ENCODE data around the gene SCP2D1. TPM values are rescaled to one million over a fixed set of nuclear protein-coding genes. Genes with fewer than 3 reads are reported as not detected.

Gene SCP2D1
- not detected for total RNA-seq

DNA sequence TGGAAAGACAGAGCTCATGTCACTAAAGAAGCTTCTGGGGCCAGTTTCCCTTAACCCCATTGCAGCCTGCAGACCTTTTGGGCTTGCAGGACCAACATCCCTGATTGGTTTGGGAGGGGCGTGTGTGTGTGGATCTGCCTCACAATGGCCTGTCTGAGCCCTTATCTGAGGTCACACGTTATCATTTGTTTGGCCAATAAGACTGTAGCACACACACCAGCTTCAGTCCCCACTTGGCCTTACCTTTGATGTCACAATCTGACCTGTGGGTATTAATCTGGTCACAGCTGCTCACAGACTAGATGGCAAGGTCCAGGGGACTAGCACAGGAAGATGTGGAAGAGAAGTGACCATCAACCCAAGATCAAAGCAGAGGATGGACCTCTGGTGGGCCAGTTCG lies at the start of gene SCP2D1:
Gene SCP2D1 (plus strand): TSS at position 301 of the 400 bp plus-strand sequence. CDS start 33 bp downstream, at position 334.
- no peak for TF ChIP-seq POLR2A (IDR thresholded peaks at IDR 0.05)
- no peak for TF ChIP-seq EP300 (IDR thresholded peaks at IDR 0.05)
- TF ChIP-seq CTCF (IDR thresholded peaks at IDR 0.05), result no peak

DNA sequence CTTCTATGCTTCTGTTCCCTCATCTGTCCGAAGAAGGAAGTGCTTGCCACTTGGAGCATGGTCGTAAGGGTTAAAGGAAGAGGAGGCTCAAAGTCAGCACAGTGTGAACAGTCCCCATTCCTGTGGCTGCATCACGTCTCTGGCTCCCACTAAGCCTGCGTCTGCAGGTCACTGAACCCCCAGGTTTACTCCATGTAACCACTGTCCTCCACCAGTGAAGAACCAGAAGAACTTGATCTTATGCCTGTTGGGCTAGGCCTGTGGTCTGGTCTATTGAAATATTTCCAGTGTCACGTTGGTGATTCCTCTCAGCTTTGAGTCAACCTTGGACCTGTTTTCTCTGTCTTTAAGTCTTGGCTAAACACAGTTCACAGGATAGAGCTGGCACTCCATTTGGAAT lies 45.9 kb upstream of the SCP2D1 start:
- Histone ChIP-seq H3K9me3 (no peaks in the 10 kb centered on the region), H3K27me3 (no peaks in the 10 kb centered on the region), H3K4me1 (no peaks in the 10 kb centered on the region), H3K36me3 (peaks cover 0 to 28% (median 0%) of the 10 kb centered on the region in 3 donors), H3K27ac (no peak overlapping the region), H3K4me3 (no peak overlapping the region)
- TF ChIP-seq POLR2A (IDR thresholded peaks at IDR 0.05) (no peak), EP300 (IDR thresholded peaks at IDR 0.05) (no peak), CTCF (IDR thresholded peaks at IDR 0.05) (no peak)
- 70 to 78% methylated on average over 5 of the region's 5 CpGs for WGBS, 2 donors
- DNase-seq (ENCODE audit: low spot score in 2 of 2), result no peak

More for the DNA sequence above, at the start of gene SCP2D1:
- Histone ChIP-seq H3K4me3 (no peak within 1 kb of the TSS), H3K36me3 (no peaks in the 10 kb centered on the region), H3K4me1 (no peaks in the 10 kb centered on the region), H3K27me3 (no peaks in the 10 kb centered on the region), H3K9me3 (no peaks in the 10 kb centered on the region), H3K27ac (no peak within 1 kb of the TSS)
- 66 to 69% methylated on average over 3 of the region's 3 CpGs for WGBS, 2 donors
- DNase-seq (ENCODE audit: low spot score in 2 of 2), result no peak

DNA sequence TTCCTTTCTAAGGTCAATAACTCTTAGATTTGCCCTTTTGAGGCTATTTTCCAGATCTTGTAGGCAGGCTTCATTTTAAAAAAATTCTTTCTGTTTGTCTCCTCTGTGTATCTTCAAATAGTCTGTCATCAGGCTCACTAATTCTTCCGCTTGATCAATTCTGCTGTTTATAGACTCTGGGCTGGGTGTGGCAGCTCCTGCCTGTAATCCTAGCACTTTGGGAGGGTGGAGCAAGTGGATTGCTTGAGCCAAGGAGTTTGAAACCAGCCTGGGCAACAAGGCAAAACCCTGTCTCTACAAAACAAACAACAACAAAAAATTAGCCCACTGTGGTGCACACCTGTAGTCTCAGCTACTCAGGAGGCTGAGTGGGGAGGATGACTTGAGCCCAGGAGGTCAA lies 40.0 kb upstream of the SCP2D1 start:
- TF ChIP-seq CTCF (IDR thresholded peaks at IDR 0.05), result no peak
- TF ChIP-seq EP300 (IDR thresholded peaks at IDR 0.05), result no peak
- TF ChIP-seq POLR2A (IDR thresholded peaks at IDR 0.05), result no peak
- Histone ChIP-seq H3K4me1 (no peaks in the 10 kb centered on the region), H3K27me3 (no peaks in the 10 kb centered on the region), H3K27ac (no peak overlapping the region), H3K4me3 (no peak overlapping the region), H3K9me3 (no peaks in the 10 kb centered on the region), H3K36me3 (no peaks in the 10 kb centered on the region)
- no peak for DNase-seq (ENCODE audit: low spot score in 2 of 2)
- WGBS, 2 donors, result 87 to 89% methylated on average over 1 of the region's 1 CpG

GRCh38 chr20:18774207-18774606 lies 39.4 kb upstream of the SCP2D1 start:
- TF ChIP-seq POLR2A (IDR thresholded peaks at IDR 0.05) (no peak), EP300 (IDR thresholded peaks at IDR 0.05) (no peak), CTCF (IDR thresholded peaks at IDR 0.05) (no peak)
- H3K4me3 ChIP-seq, result no peak overlapping the region
- no peak for DNase-seq (ENCODE audit: low spot score in 2 of 2)

GRCh38 chr20:18775633-18776032 lies 38.0 kb upstream of the SCP2D1 start:
- 79 to 85% methylated on average over 3 to 5 of the region's 5 CpGs for WGBS, 2 donors
- DNase-seq (ENCODE audit: low spot score in 2 of 2), result no peak
- Histone ChIP-seq H3K36me3 (no peaks in the 10 kb centered on the region), H3K4me1 (no peaks in the 10 kb centered on the region), H3K9me3 (no peaks in the 10 kb centered on the region), H3K27me3 (no peaks in the 10 kb centered on the region), H3K27ac (no peak overlapping the region), H3K4me3 (no peak overlapping the region)
- TF ChIP-seq POLR2A (IDR thresholded peaks at IDR 0.05) (no peak), EP300 (IDR thresholded peaks at IDR 0.05) (no peak), CTCF (IDR thresholded peaks at IDR 0.05) (no peak)

More at GRCh38 chr20:18774207-18774606, 39.4 kb upstream of the SCP2D1 start:
- H3K4me1 ChIP-seq, result no peaks in the 10 kb centered on the region
- no peaks in the 10 kb centered on the region for H3K27me3 ChIP-seq
- 67 to 74% methylated on average over 2 of the region's 2 CpGs for WGBS, 2 donors
- H3K9me3 ChIP-seq, result no peaks in the 10 kb centered on the region
- H3K27ac ChIP-seq, result no peak overlapping the region
- H3K36me3 ChIP-seq, result no peaks in the 10 kb centered on the region
